Measurements from ENCODE around the gene PRKCE. TPM values are rescaled to one million over a fixed set of nuclear protein-coding genes. Genes with fewer than 3 reads are reported as not detected.

Gene PRKCE
- total RNA-seq, 1 experiment from 2014 or later: 1.3 TPM

DNA sequence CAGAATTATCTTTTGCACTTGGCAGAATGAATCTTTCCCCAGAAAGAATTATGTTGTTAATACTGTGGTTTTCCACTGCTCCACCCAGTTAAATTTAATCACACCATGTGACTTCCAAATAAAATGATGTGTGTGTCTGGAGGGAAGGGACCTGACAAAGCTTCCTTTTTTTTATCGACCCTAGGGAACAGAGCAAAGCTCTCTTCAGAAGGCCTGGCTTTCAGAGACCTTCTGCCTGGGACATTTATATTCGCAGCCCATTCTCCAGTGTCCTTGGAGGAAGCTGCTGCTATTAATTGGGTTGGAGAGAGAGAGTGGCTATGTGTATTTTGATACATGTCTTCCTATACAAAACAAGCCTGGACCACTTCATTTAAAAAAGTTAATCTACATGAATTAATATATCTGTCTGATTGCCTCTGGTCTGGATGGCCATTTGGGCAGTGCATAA, 233.7 kb downstream of the PRKCE start:
- no peak overlapping the region for H3K56ac ChIP-seq (ENCODE audit: insufficient read length, low read depth, low read length)
- TF ChIP-seq, protein P1, sequence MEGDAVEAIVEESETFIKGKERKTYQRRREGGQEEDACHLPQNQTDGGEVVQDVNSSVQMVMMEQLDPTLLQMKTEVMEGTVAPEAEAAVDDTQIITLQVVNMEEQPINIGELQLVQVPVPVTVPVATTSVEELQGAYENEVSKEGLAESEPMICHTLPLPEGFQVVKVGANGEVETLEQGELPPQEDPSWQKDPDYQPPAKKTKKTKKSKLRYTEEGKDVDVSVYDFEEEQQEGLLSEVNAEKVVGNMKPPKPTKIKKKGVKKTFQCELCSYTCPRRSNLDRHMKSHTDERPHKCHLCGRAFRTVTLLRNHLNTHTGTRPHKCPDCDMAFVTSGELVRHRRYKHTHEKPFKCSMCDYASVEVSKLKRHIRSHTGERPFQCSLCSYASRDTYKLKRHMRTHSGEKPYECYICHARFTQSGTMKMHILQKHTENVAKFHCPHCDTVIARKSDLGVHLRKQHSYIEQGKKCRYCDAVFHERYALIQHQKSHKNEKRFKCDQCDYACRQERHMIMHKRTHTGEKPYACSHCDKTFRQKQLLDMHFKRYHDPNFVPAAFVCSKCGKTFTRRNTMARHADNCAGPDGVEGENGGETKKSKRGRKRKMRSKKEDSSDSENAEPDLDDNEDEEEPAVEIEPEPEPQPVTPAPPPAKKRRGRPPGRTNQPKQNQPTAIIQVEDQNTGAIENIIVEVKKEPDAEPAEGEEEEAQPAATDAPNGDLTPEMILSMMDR (conservative IDR thresholded peaks at IDR 0.05): no peak
- H2BK15ac ChIP-seq (ENCODE audit: low read depth, low read length): no peak overlapping the region
- no peak overlapping the region for H4K91ac ChIP-seq (ENCODE audit: insufficient read length, low read depth, low read length)
- Mint-ChIP-seq H3K27ac (no peak overlapping the region), H3K27me3 (ENCODE audit: low read depth) (peaks cover 5% of the 10 kb centered on the region), H3K36me3 (ENCODE audit: insufficient read depth in 1 of 3, low read depth in 3 of 3) (no peaks in the 10 kb centered on the region), H3K9me3 (no peaks in the 10 kb centered on the region), H3K4me1 (peaks cover 6 to 7% of the 10 kb centered on the region in 2 experiments; a peak in 2 of 4 replicates), H3K4me3 (no peak overlapping the region)
- H2BK120ac ChIP-seq (ENCODE audit: low read depth, low read length, poor library complexity, severe bottlenecking): no peak overlapping the region
- H3K14ac ChIP-seq (ENCODE audit: insufficient read depth, low read length): no peak overlapping the region
- H3K23me2 ChIP-seq (ENCODE audit: insufficient read length, low read depth, low read length, poor library complexity, severe bottlenecking): no peaks in the 10 kb centered on the region
- no peaks in the 10 kb centered on the region for H3K9me3 ChIP-seq (ENCODE audit: control insufficient read depth, low read depth, low read length)
- no peak overlapping the region for H4K8ac ChIP-seq (replicated peaks; ENCODE audit: insufficient read length, low read depth, low read length)
- H2BK12ac ChIP-seq (ENCODE audit: insufficient read length, low read depth, low read length): no peak overlapping the region
- H2AK5ac ChIP-seq (ENCODE audit: insufficient read length, low read length): no peak overlapping the region
- no peaks in the 10 kb centered on the region for H3K79me2 ChIP-seq (ENCODE audit: insufficient read depth, low read length)
- H3K4ac ChIP-seq (ENCODE audit: low read depth, low read length): no peak overlapping the region
- H4K20me1 ChIP-seq (ENCODE audit: control insufficient read depth, insufficient read depth, insufficient read length): no peaks in the 10 kb centered on the region
- no peaks in the 10 kb centered on the region for H3K79me1 ChIP-seq (ENCODE audit: insufficient read depth, low read depth, low read length, poor library complexity, severe bottlenecking)
- H2AFZ ChIP-seq (ENCODE audit: low read length): no peak overlapping the region
- no peak overlapping the region for H2BK5ac ChIP-seq (ENCODE audit: insufficient read length, low read length)
- no peak overlapping the region for H3K4me2 ChIP-seq (ENCODE audit: insufficient read depth, insufficient read length, low read length)
- H3K23ac ChIP-seq (ENCODE audit: insufficient read length, low read depth, low read length): no peak overlapping the region
- no peak overlapping the region for H4K5ac ChIP-seq (ENCODE audit: insufficient read length, low read depth, low read length)
- H3K4me1 ChIP-seq (ENCODE audit: insufficient read depth, low read length): no peaks in the 10 kb centered on the region
- no peak overlapping the region for H3T11ph ChIP-seq (ENCODE audit: low read length)
- H3K27me3 ChIP-seq (ENCODE audit: insufficient read depth, low read length): no peaks in the 10 kb centered on the region
- H3K27ac ChIP-seq (ENCODE audit: insufficient read length, low read depth, low read length): no peak overlapping the region
- no peak overlapping the region for H3K9ac ChIP-seq (ENCODE audit: extremely low read depth, insufficient read length, low read length)
- H3K18ac ChIP-seq (ENCODE audit: insufficient read length, low read depth, low read length): no peak overlapping the region
- DNase-seq: no peak
- no CpG with 5 or more reads among the region's 2 CpGs for WGBS (ENCODE audit: extremely low coverage, insufficient read length, low lambda C conversion rate)
- H2BK20ac ChIP-seq (ENCODE audit: low read depth, low read length, poor library complexity, severe bottlenecking): no peak overlapping the region
